ENCODE measurements around the gene MYL2.

GRCh38 chr12:110906985-110907384 is 13.4 kb downstream of the MYL2 start:
- TF ChIP-seq POLR2AphosphoS5 (IDR thresholded peaks at IDR 0.05; ENCODE audit: low read depth, low read length), result no peak
- no peak for TF ChIP-seq POU2F2 (IDR thresholded peaks at IDR 0.05; ENCODE audit: low read depth, low read length)

All from GM12891 (cell line).